BLaER1 (cell line): ENCODE results near the gene FAM221B.

Source experiments
- H3K27ac ChIP-seq: shearing (Covaris generic); formaldehyde crosslinking; 2 replicates; pipeline ENCODE4 v1.8.1; 2022
- H3K27me3 ChIP-seq: shearing (Covaris generic); formaldehyde crosslinking; 2 replicates; pipeline ENCODE4 v1.8.1; 2022
- H3K36me3 ChIP-seq: shearing (Covaris generic); formaldehyde crosslinking; 2 replicates; pipeline ENCODE4 v1.8.1; 2022
- H3K4me1 ChIP-seq: shearing (Covaris generic); formaldehyde crosslinking; 2 replicates; pipeline ENCODE4 v1.8.1; 2022
- H3K4me2 ChIP-seq: shearing (Covaris generic); formaldehyde crosslinking; 2 replicates; pipeline ENCODE4 v1.8.1; 2022
- H3K4me3 ChIP-seq: shearing (Covaris generic); formaldehyde crosslinking; 2 replicates; pipeline ENCODE4 v1.8.1; 2022
- H3K9ac ChIP-seq: shearing (Covaris generic); formaldehyde crosslinking; 2 replicates; pipeline ENCODE4 v1.8.1; 2022
- H3K9me3 ChIP-seq: shearing (Covaris generic); formaldehyde crosslinking; 2 replicates; pipeline ENCODE4 v1.8.1; 2022
- H4K20me1 ChIP-seq: shearing (Covaris generic); formaldehyde crosslinking; 2 replicates; pipeline ENCODE4 v1.8.1; 2022
- Cebpa-rat ChIP-seq: shearing (Covaris generic); IDR thresholded peaks from 2 replicates; pipeline ENCODE4 v1.8.1; 2022

The FAM221B gene

GRCh38 chr9:35826071-35826701 is 2.3 kb downstream of the FAM221B start:
- Histone ChIP-seq H4K20me1 (no peaks in the 10 kb centered on the region), H3K9ac (no peak overlapping the region), H3K27me3 (no peaks in the 10 kb centered on the region), H3K4me3 (no peak overlapping the region), H3K9me3 (no peaks in the 10 kb centered on the region), H3K4me1 (peaks cover 18% of the 10 kb centered on the region), H3K36me3 (no peaks in the 10 kb centered on the region), H3K4me2 (0 out of 2 replicates have a peak overlapping the region, but pooled peaks have one; percentile 16), H3K27ac (no peak overlapping the region)
- TF ChIP-seq Cebpa-rat = no peak

GRCh38 chr9:35822926-35823325 is 5.6 kb downstream of the FAM221B start:
- Histone ChIP-seq H3K4me3 (no peak overlapping the region), H3K36me3 (no peaks in the 10 kb centered on the region), H3K9ac (no peak overlapping the region), H3K9me3 (no peaks in the 10 kb centered on the region), H3K27me3 (no peaks in the 10 kb centered on the region), H4K20me1 (no peaks in the 10 kb centered on the region), H3K27ac (no peak overlapping the region), H3K4me1 (no peaks in the 10 kb centered on the region), H3K4me2 (no peak overlapping the region)
- TF ChIP-seq Cebpa-rat = no peak

GRCh38 chr9:35820076-35820475 is 8.5 kb downstream of the FAM221B start:
- TF ChIP-seq Cebpa-rat = no peak
- H3K27ac ChIP-seq = no peak overlapping the region
- H3K36me3 ChIP-seq = no peaks in the 10 kb centered on the region
- no peak overlapping the region for H3K4me3 ChIP-seq
- H3K4me2 ChIP-seq = no peak overlapping the region
- H3K27me3 ChIP-seq = no peaks in the 10 kb centered on the region
- H4K20me1 ChIP-seq = no peaks in the 10 kb centered on the region
- no peak overlapping the region for H3K9ac ChIP-seq
- H3K4me1 ChIP-seq = 0 out of 2 replicates have a peak, but pooled peaks cover 4% of the 10 kb centered on the region
- no peaks in the 10 kb centered on the region for H3K9me3 ChIP-seq

GRCh38 chr9:35818341-35818740 is 10.2 kb downstream of the FAM221B start:
- TF ChIP-seq Cebpa-rat = no peak
- Histone ChIP-seq H3K9ac (no peak overlapping the region), H3K36me3 (no peaks in the 10 kb centered on the region), H3K27ac (no peak overlapping the region), H3K9me3 (no peaks in the 10 kb centered on the region), H3K4me3 (no peak overlapping the region), H3K4me2 (no peak overlapping the region), H3K27me3 (no peaks in the 10 kb centered on the region), H4K20me1 (no peaks in the 10 kb centered on the region), H3K4me1 (peaks cover 15% of the 10 kb centered on the region)

GRCh38 chr9:35816708-35817107 is 11.8 kb downstream of the FAM221B start:
- no peak overlapping the region for H3K4me3 ChIP-seq
- H4K20me1 ChIP-seq = no peaks in the 10 kb centered on the region
- no peak overlapping the region for H3K4me2 ChIP-seq
- no peak overlapping the region for H3K27ac ChIP-seq
- H3K9me3 ChIP-seq = no peaks in the 10 kb centered on the region
- peaks cover 28% of the 10 kb centered on the region for H3K4me1 ChIP-seq
- H3K9ac ChIP-seq = no peak overlapping the region
- no peaks in the 10 kb centered on the region for H3K27me3 ChIP-seq
- no peaks in the 10 kb centered on the region for H3K36me3 ChIP-seq
- no peak for TF ChIP-seq Cebpa-rat

- Histone ChIP-seq H3K4me1 (peaks cover 36% of the 10 kb centered on the region), H3K9ac (peak within 1 kb of the TSS; percentile 89), H3K27me3 (no peaks in the 10 kb centered on the region), H3K27ac (peak within 1 kb of the TSS; percentile 89), H3K4me2 (peak within 1 kb of the TSS; percentile 92), H3K9me3 (no peaks in the 10 kb centered on the region), H4K20me1 (no peaks in the 10 kb centered on the region), H3K4me3 (peak within 1 kb of the TSS; percentile 79), H3K36me3 (no peaks in the 10 kb centered on the region)
- TF ChIP-seq Cebpa-rat = no peak
These were observed 13.5 kb downstream of the FAM221B start, which contains the start of gene HINT2 for GRCh38 chr9:35814841-35815543. TSS of gene HINT2 (minus strand) at chr9:35815042. CDS start at chr9:35814979, 63 bp downstream.

- peak overlapping the region; percentile 79 for H3K4me3 ChIP-seq
- no peaks in the 10 kb centered on the region for H3K36me3 ChIP-seq
- no peaks in the 10 kb centered on the region for H4K20me1 ChIP-seq
- H3K27me3 ChIP-seq = no peaks in the 10 kb centered on the region
- peak overlapping the region; percentile 92 for H3K4me2 ChIP-seq
- no peak for TF ChIP-seq Cebpa-rat
- H3K4me1 ChIP-seq = peaks cover 36% of the 10 kb centered on the region
- peak overlapping the region; percentile 89 for H3K9ac ChIP-seq
- peak overlapping the region; percentile 89 for H3K27ac ChIP-seq
- H3K9me3 ChIP-seq = no peaks in the 10 kb centered on the region
These were observed 14.3 kb downstream of the FAM221B start for GRCh38 chr9:35814106-35814840.

- Histone ChIP-seq H3K36me3 (peaks cover 2% of the 10 kb centered on the region; the same call in 1 of the 2 replicates), H3K27me3 (no peaks in the 10 kb centered on the region), H3K4me1 (peaks cover 36% of the 10 kb centered on the region), H3K4me2 (peak overlapping the region; percentile 92), H3K9ac (no peak overlapping the region), H3K9me3 (no peaks in the 10 kb centered on the region), H4K20me1 (no peaks in the 10 kb centered on the region), H3K4me3 (peak overlapping the region; percentile 79; the same call in 1 of the 2 replicates), H3K27ac (no peak overlapping the region)
- no peak for TF ChIP-seq Cebpa-rat
These were observed 15.0 kb downstream of the FAM221B start for GRCh38 chr9:35813434-35814105.

- peaks cover 5% of the 10 kb centered on the region; the same call in 1 of the 2 replicates for H3K36me3 ChIP-seq
- H3K9ac ChIP-seq = peak within 1 kb of the TSS; percentile 63
- H3K4me3 ChIP-seq = peak within 1 kb of the TSS; percentile 64
- no peaks in the 10 kb centered on the region for H4K20me1 ChIP-seq
- H3K4me2 ChIP-seq = peak within 1 kb of the TSS; percentile 92
- TF ChIP-seq Cebpa-rat = no peak
- H3K27ac ChIP-seq = peak within 1 kb of the TSS; percentile 70
- H3K9me3 ChIP-seq = no peaks in the 10 kb centered on the region
- H3K27me3 ChIP-seq = no peaks in the 10 kb centered on the region
- peaks cover 36% of the 10 kb centered on the region for H3K4me1 ChIP-seq
These were observed 16.4 kb downstream of the FAM221B start, which contains the start of gene SPAG8 for GRCh38 chr9:35812025-35812602. TSS of gene SPAG8 (minus strand) at chr9:35812262. CDS start at chr9:35812147, 115 bp downstream.
